Activated naive CD8-positive, alpha-beta T cell treated with anti-CD3 and anti-CD28 coated beads, Interleukin-2, amount 50 U/mL, for 16 hours (primary cell): Measurements from ENCODE around the gene SENP7.
"Not testable (repeated sequence)": the region's sequence is repeated elsewhere in the genome, so short reads cannot be mapped to it uniquely, and the experiment has no call there.

Experiments used
- DNase-seq: peaks from one replicate; pipeline ENCODE4 v3.0.0-alpha.2; 2020; ENCODE audit warnings: low read depth, low spot score

SENP7 gene

DNA sequence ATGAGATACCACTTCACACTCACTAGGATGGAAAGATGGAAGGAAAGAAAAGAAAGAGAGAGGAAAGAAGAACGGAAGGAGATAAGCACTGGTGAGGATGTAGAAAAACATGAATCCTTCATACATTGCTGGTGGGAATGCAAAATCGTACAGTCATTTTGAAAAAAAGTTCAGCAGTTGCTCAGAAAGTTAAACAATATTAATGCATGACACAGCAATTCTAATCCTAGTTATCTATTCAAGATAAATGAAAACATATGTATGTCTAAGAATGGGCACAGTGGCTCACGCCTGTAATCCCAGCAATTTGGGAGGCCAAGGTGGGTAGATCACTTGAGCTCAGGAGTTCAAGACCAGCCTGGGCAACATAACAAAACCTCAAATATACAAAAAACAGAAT is 59.1 kb downstream of the SENP7 start:
- DNase-seq, result no peak

DNA sequence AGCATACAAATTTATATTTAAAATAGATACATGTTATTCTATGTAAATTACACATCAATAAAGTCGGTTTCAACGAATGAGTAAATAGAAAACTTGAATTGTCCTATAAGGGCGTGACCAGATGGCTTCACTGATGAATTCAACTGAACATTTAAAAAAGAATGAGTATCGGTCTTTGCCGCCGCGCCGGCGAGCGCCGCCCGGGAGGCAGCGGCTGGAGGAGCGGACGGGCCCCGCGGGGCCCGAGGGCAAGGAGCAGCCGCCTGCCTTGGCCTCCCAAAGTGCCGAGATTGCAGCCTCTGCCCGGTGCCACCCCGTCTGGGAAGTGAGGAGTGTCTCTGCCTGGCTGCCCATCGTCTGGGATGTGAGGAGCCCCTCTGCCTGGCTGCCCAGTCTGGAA is 74.4 kb downstream of the SENP7 start:
- not testable (repeated sequence) for DNase-seq

DNA sequence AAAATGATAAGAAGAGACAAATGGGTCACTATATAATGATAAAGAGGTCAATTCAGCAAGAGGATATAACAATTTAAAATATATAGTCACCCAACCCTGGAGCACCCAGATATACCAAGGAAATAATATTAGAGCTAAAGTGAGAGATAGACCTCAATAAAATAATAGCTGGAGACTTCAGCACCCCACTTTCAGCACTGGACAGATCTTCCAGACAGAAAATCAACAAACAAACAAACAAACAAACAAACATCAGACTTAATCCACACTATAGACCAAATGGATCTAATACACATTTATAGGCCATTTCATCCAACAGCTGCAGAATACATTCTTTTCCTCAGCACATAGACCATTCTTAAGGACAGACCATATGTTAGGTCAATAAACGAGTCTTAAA is 79.4 kb downstream of the SENP7 start:
- DNase-seq, result no peak

DNA sequence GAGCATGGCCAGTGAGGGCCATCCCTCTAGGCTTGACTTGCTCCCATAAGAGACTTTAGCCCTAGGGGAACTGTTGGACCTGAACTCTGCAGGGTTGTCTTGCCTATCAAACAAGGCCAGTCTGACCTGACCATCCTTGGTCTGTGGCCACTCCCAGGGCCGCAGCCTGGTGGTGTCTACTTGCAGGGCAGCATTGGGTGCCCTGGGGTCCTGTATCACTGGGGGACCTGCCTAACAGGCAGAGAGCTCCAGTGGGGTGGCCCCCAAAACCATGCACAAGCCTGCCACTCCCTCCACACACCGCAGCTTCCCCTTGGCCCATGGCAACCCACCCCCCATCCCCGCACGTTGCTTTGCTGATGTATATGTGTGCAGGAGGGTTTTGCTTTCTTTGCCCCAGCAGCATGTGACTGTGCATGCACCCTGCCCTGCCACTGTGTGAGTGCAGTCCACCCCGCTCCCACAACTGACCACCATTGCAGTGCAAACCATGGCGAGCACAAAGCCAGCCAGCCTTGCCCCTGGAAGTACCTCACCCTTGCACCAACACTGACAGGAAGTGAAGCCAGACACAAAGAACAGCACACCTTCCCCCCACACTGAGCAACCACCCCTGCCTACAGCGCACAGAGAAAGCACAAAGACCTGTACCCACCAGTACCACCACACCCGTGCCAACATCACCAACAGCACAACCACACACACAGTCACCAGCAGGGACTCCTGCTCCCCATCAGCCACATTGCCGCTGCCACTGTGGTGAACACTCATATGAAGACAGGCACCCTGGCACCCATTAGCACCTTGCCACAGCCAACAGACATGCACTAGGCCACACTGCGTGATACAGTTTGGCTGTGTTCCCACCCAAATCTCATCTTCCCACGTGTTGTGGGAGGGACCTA is 88.8 kb downstream of the SENP7 start:
- no peak for DNase-seq

DNA sequence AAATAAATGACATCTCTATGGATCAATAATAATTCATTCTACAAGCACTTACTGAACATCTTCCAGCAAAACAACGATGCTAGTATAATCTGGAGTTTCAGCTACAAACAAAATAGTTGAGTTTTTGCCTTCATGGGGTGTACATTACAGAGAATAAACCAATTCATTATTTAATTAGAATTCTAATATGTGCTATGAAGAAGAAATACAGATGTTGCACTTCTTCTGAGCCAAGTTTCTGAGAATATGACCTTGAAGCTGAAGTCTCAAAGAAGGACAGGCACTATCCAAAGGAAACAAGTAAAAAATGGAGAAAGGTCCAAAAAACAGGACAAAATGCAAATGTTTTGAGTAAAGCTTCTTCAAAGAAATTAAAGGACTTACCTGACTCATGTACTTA is 94.2 kb downstream of the SENP7 start:
- DNase-seq, result no peak

DNA sequence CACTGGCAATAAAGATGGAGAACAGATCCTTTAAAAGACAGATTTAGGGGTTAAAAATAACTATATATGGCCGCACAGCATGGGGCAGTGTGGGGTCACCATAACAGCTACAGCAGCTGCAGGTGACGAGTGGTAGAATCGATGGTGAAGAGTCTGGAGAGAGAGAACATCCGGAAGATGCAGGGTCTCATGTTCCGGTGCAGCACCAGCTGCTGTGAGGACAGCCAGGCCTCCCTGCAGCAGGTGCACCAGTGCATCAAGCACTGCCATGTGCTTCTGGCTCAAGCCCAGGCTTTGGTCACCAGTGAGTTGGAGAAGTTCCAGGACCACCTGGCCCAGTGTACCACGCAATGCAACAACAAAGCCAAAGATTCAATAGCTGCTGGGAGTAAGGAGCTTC is 98.9 kb downstream of the SENP7 start:
- no peak for DNase-seq

DNA sequence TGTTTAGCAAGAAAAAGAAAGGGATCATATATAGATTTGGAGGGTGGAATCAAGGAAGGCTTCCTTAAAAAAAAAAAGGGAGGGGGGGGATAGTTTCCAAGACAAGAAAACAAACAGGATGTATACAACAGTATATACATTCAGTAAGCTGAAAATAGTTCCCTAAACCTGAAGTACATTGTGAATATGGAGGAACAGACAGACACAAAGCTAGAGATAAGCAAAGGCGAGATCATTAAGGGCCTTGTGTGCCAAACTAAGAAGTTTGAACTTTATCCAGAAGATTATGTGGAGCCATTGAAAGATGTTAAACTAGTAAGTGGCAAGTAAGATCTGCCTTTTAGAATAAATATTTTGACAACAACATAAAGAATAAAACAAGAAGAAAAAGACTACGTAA is 99.4 kb downstream of the SENP7 start:
- no peak for DNase-seq

DNA sequence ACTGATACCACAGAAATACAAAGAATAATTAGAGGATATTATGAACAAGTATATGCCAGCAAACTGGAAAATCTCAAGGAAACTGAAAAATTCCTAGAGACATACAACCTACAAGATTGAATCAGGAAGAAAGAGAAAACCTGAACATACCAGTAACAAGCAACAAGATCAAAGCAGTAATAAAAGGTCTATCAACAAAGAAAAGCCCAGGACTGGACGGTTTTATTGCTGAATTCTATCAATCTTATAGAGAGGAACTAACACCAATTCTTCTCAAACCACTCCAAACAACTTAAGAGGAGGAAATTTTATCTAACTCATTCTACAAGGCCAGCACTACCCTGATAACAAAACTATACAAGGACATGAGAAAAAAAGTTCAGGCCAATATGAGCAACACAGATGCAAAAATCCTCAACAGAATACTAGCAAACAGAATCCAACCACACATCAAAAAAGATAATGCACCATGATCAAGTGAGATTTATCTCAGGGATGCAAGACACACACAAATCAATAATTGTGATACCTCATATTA is 121.5 kb downstream of the SENP7 start:
- no peak for DNase-seq

DNA sequence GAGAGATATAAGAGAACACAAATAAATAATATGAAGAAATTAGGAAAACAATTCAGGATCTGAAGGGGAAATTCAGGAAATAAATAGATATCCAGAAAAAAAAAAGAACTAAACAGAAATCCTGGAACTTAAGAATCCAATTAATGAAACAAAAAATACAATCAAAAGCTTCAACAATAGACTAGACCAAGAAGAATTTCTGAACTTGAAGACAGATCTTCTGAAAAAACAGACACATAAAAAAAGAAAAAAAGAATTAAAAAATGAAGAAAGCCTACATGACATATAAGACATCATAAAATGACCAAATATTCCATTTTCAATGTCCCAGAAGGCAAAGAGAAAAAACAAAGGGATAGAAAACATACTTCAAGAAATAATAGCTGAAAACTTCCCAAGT is 124.3 kb downstream of the SENP7 start:
- no peak for DNase-seq

DNA sequence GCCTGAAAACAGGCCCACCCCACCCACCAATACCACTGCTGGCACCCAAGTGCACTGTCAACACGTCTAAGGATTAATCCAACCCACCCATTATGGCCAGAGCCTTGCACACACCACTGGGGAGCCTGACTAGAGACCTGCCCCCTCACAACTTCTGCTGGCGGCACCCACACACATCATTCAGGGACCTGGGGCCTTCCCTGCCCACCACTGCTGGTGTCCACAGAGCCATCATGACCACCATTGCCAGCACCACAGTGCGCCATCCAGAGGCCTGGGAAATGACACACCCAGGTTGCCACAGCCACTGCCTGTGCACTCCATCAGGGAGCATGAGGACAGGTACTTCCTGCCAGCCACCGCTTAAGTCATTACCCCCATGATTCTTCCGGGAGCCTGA is 125.7 kb downstream of the SENP7 start:
- DNase-seq, result no peak

DNA sequence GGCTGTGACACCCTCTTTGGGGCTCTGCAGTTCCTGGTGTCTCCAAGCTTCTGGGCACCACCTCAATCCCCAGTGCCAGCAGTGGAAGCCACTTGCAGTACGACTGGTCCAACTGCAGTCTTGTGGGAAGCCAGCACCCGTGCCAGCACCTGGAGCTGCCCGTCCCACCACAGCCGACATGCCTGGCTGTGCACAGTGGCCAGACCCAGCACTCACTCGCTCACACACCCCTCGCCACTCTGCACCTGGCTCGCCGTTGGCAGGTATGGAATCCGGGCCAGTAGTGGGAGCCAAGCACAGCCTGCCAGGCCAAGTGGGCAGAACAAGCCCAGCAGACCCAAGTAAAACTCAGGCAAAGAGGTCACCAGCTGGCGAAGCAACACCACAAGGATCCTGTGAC is 128.6 kb downstream of the SENP7 start:
- DNase-seq, result no peak

DNA sequence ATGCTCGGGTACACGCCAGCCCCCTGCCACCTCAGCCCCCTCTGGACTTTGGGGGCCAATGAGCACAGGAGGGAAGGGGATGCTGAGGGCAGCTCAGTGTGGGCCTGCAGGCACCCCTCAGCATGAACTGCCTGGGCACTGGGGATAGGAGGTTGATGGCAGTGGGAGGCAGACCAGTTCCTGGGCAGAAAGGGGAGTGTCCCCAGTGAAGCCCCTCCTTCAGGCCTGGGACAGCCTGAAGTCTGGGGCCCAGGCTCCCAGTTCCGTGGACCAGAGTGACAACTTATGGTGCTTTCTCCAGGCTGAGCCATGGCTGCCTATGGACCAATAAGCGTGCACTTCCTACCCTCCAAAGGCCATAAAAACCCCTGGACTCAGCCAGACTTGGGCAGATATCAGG is 129.4 kb downstream of the SENP7 start:
- DNase-seq, result no peak

DNA sequence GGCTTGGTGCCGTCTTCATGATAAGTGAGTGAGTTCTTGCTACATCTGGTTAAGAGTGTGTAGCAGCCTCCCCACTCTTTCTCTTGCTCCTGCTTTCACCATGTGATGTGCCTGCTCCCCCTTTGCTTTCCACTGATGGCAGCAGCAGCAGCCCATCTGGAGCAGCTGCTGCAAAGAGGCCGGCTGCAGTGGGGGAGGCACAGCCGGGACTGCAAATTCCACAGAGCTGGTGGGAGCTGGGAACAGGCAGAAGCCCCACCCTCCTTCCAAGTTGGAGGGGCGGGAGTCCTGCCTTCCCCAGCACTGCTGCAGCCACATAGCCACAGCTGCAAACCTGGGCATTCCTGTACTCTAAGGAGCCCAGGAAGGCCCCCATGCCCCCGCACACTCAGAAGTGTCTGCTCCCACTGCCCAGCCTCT is 129.8 kb downstream of the SENP7 start:
- no peak for DNase-seq

DNA sequence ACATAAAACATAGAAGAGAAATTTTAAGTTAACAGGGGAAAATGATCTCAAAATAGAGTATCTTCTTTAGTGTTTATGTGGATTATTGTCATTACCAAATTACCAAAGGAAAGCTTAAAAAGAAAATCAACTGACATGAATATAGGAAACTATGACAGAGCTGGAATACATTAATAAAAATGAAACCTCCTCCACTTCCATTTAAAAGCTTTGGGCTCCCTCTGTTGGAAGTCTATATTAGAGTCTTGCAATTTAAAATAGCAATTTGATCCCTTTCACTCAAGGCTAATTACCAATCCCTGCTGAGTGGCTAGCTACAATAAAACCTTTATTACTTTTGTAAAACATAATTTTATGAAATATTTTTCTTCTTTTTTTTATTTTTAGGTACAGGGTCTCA is 131.2 kb downstream of the SENP7 start:
- DNase-seq, result no peak

DNA sequence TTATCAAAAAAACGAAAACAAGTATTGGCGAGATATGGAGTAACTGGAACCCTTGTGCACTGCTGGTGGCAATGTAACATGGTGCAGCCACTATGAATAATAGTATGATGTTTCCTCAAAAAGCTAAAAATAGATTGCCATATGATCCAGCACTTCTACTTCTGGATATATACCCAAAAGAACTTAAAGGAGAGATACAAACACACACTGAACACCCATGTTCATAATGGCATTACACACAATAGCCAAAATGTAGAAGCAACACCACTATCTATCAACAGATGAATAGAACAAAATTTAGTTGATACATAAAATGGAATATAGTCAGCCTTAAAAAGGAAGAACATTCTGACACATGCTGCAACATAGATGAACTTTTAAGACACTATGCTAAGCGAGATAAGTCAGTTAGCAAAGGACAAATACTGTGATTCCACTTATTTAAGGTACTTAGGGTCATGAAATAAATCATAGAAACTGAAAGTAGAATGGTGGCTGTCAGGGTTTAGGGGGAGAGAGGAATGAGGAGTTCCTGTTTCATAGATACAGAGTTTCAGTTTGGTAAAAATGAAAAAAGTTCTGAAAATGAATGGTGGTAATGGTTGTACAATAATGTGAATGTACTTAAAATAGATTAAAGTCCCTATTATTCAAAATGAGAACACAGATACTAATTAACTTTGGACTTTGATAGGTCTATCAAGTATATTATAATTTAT is 133.2 kb downstream of the SENP7 start:
- DNase-seq, result no peak

DNA sequence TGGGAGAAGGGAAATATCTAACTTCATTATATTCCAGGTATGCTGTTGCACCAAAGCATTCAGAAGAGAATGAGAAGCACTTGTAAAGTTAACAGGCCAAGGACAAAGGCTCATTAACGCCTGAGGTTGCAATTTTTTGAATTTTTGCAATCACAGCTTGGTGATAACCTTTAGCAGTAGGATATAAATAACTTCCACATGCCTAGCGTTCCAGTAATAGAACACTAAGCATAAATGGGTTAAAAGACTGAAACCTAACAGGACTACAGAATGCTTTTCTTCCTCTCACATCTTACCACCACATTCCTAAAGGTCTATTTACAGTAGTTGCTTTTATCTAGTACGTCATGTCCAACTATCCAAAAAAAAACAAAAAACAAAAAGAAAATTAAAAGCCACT is 135.2 kb downstream of the SENP7 start:
- DNase-seq, result no peak

DNA sequence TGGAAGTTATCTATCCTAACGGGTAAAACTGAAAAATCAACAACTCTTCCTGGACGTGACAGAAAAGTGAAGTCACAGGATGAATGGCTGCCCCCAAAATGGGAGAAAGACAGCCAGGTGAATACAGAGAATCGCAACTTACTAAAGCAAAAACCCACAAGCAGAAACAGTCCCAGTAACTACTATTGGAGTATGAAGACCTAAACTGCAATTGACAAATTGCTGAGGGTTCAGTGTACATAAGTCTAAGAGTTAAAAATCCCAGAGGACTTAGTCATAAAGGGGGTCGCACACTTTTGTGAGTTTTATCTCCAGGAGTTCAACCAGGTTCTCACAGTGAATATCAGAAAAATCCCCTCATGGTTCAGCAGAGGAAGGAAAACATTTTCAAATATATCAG is 135.8 kb downstream of the SENP7 start:
- DNase-seq, result no peak

DNA sequence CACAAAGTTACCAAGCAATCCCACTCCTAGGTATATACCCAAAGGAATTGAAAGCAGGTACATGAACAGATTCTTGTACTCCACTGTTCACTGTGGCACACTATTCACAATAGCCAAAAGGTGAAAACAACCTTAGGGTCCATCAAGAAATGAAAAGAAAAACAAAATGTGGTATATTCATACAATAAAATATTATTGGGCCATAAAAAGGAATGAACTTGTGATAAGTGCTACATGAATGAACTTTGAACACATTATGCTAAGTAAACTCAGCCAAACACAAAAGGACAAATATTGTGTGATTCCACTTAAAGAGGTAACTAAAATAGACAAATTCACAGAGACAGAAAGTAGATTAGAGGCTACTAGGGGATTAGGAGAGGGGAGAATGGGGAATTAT is 137.4 kb downstream of the SENP7 start:
- no peak for DNase-seq

DNA sequence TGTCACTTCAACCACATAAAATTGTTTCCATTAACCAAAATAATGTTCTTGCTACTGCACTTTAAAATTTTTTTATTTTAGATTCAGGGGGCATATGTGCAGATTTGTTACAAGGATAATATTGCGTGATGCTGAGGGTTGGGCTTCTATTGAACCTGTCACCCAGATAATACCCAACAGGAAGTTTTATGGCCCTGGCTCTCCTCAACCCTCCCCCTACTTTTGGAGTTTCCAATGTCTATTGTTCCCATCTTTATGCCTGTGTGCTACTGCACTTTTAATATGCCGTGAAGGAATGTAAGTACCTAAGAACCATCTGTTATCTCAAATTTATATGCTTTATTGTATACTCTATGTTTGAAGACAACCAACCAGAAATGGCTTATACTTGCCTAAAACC is 150.6 kb downstream of the SENP7 start:
- DNase-seq, result no peak

DNA sequence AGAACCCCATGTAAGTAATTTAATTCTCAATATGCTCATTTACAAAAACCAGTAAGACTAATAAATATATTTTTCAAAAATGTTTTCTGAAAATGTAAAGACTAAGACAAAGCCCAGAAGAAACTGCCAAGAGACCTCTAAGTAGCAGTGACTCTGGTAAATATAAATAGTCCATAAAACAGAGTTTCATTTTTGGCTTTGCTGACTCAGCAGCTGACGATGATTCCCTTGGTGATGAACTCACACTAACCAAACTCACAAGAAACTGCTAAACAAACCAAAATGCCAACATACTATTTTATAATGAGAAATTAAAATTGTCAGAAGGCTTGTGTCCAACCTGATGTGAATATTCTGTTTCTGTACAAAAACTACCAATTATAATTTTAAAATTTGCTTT is 161.2 kb downstream of the SENP7 start:
- DNase-seq, result no peak

DNA sequence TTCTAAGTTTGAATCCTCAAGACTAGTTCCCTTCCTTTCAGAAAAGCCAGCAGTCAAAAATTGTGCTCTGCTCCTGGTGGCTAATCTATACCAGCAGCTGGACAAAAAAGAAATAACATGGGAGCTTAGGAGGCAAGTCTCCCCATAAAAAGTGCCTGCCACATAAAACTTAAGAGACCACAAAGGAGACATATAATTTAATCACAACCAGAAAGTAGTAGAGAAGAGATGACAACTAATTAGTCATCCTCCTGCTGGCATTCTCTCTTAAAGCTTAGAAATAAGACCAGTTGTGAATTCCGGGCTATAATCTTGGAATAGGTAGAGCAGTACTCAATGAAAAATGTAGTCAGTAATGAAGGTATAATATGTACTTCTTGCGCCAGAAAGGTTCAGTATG is 172.4 kb downstream of the SENP7 start:
- no peak for DNase-seq

DNA sequence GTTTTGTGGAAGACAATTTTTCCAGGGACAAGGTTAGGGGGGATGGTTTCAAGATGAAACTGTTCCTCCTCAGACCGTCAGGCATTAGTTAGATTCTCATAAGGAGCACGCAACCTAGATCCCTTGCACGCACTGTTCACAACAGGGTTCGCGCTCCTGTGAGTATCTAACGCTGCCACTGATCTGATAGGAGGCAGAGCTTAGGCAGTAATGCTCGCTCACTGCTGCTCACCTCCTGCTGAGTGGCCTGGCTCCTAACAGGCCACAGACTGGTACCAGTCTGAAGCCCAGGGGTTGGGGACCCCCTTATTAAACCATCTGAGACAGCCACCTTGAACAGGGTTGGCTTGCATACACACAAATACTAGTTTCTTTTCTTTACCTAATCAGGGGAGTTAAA is 179.1 kb downstream of the SENP7 start:
- no peak for DNase-seq
